ENCODE data around the gene ADGRD2.

The ADGRD2 gene

GRCh38 chr9:124501771-124502320 is 51.6 kb downstream of the ADGRD2 start:
- H3K27ac ChIP-seq (ENCODE audit: low read depth, low read length) = no peak overlapping the region
- H3K9ac ChIP-seq (ENCODE audit: low read length) = no peak overlapping the region
- no peak overlapping the region for H3K4me3 ChIP-seq (ENCODE audit: low read depth in 1 of 2, low read length in 2 of 2)
- peaks cover 9% of the 10 kb centered on the region for H3K4me1 ChIP-seq (ENCODE audit: insufficient read depth, low read length)
- H3K36me3 ChIP-seq (ENCODE audit: insufficient read depth, low read length) = no peaks in the 10 kb centered on the region
- H3K27me3 ChIP-seq (ENCODE audit: control insufficient read depth in 1 of 2, insufficient read depth in 2 of 2, low read length in 2 of 2) = peaks cover 26 to 62% of the 10 kb centered on the region in 2 donors
- H3K9me3 ChIP-seq (ENCODE audit: low read length) = no peaks in the 10 kb centered on the region

DNA sequence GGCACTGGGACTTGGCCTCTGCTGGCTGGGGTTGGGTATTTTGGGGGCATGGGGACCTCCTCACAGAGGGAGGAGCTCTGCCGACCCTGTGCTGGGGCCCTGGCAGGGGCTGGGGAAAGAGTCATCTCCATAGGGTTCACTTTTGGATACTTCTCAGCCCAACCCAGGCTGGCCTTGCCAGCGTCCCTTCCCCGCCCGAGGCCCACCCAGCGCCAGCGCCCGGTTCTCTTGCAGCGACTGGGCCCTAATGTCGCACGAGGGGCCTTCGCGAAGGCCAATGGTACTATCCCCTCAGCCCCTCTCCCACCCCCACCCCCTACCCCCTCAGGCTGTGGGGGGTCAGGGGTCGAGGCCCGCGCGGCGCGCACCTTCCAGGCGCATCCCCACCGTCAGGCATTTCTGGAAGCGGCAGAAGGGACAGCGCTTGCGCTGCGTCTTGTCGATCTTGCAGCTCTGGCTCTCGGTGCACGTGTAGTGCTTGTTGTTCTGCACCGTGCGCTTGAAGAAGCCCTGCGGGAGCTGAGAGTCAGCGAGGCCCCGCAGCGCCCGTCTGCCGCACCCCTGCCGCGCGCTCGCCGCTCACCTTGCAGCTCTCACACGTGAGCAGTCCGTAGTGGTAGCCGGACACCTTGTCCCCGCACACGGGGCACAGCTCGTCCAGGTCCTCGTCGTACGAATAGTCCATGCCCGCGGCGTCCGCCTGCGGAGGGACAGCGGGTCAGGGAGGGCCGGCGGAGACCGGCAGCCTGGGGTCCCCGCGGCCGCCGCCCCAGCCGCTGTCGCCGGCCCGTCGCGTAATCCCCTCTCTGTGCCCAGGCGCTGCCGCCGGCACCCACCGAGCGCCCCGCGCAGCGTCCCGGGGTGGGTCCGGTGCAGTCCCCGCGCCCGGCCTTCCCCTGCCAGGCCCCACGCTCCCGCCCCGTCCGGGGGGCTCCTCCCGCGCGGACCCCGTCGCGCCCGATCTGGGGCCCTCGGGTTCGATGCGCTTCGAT is 52.8 kb downstream of the ADGRD2 start:
- Histone ChIP-seq H3K4me3 (ENCODE audit: low read depth in 1 of 2, low read length in 2 of 2) (no peak overlapping the region), H3K36me3 (ENCODE audit: insufficient read depth, low read length) (no peaks in the 10 kb centered on the region), H3K27ac (ENCODE audit: low read depth, low read length) (no peak overlapping the region), H3K27me3 (ENCODE audit: control insufficient read depth in 1 of 2, insufficient read depth in 2 of 2, low read length in 2 of 2) (peaks cover 26 to 68% of the 10 kb centered on the region in 2 donors), H3K9ac (ENCODE audit: low read length) (no peak overlapping the region), H3K4me1 (ENCODE audit: insufficient read depth, low read length) (peaks cover 9% of the 10 kb centered on the region), H3K9me3 (ENCODE audit: low read length) (no peaks in the 10 kb centered on the region)

DNA sequence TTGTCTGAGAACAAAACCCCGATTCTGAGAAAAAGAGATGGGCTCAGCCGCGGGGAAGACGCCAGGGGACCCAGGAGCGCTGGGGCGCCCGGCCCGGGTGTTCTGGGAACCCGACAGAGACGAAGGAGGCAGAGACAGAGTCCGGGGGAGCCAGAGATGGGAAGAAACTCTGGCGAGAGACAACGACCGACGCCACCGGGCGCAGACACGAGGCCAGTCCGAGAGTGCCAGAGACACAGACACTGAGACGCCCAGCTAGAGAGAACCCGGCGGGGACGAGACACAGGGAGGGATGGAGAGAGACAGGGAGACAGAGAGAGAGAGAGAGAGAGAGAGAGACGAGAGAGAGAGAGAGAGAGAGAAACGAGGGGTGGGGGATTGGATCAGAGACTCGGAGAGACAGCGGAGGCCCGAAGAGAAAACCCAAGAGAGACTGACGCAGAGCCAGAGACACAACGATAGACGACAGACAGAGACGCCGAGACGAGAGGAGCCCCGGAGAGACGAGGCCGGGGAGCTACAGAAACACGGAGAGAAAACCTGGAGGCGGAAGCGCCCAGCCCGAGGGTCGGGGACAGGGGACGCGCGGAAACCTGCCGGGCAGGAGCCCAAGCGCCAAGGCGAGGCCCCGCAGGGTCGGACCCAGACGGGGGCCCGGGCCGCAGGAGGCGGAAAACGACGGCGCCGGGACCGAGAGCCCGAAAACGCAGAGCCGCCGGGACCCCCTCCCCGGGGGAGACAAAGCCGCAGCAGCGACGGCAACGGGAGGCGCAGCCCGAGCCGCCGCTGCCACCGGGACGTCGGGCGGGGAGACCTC is 53.7 kb downstream of the ADGRD2 start:
- no peak overlapping the region for H3K9ac ChIP-seq (ENCODE audit: low read length)
- H3K36me3 ChIP-seq (ENCODE audit: insufficient read depth, low read length) = no peaks in the 10 kb centered on the region
- no peak overlapping the region for H3K4me3 ChIP-seq (ENCODE audit: low read depth in 1 of 2, low read length in 2 of 2)
- no peaks in the 10 kb centered on the region for H3K9me3 ChIP-seq (ENCODE audit: low read length)
- H3K4me1 ChIP-seq (ENCODE audit: insufficient read depth, low read length) = peaks cover 9% of the 10 kb centered on the region
- H3K27me3 ChIP-seq (ENCODE audit: control insufficient read depth in 1 of 2, insufficient read depth in 2 of 2, low read length in 2 of 2) = peaks cover 26 to 68% of the 10 kb centered on the region in 2 donors
- H3K27ac ChIP-seq (ENCODE audit: low read depth, low read length) = no peak overlapping the region

GRCh38 chr9:124504530-124505005 is 54.3 kb downstream of the ADGRD2 start:
- Histone ChIP-seq H3K27ac (ENCODE audit: low read depth, low read length) (no peak overlapping the region), H3K4me1 (ENCODE audit: insufficient read depth, low read length) (peaks cover 9% of the 10 kb centered on the region), H3K4me3 (ENCODE audit: low read depth in 1 of 2, low read length in 2 of 2) (no peak overlapping the region), H3K36me3 (ENCODE audit: insufficient read depth, low read length) (no peaks in the 10 kb centered on the region), H3K27me3 (ENCODE audit: control insufficient read depth in 1 of 2, insufficient read depth in 2 of 2, low read length in 2 of 2) (peaks cover 26 to 68% of the 10 kb centered on the region in 2 donors), H3K9me3 (ENCODE audit: low read length) (no peaks in the 10 kb centered on the region), H3K9ac (ENCODE audit: low read length) (no peak overlapping the region)

DNA sequence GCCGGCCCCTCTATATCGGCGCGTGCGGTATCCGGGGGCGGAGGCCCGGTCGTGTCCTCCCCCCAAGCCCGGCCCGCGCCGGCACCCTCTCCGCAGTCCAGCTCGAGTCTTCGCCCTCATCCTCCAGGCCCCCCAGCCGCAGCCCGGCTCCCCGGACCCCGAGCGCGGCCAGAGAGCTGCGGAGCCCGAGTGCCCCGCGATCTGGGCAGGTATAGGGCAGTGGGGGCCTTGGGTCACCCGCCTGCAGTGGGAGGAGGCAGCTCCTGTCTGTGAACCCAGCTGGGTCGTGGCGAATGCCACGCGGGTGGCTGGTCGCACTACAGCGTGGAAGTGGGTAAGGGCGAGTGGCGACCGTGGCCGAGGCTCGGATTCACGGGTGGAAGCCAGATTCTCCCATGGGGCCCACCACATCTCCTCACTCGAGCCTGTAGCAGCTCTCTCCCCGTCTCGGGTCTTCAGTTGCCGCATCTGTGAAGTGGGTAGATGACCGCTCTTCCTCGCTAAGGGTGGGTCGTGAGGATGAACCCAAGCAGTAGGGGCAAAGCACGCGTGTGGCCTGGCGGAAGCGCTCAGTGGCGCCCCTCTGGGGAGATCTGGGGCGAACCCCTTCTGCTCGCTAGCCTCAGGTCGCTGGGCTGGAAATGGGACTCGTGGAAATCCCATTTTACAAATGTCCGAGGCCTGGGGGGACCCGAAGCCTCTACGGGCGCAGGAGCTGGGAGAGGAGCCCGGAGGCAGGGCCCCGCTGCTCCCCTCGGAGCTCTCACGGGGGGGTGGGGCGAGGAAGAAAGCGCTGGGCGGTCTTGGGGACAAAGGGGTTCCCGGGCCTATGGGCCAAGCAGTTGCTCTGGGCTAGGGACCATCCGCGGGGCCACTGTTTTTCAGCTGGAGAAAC is 55.0 kb downstream of the ADGRD2 start:
- peaks cover 26 to 67% of the 10 kb centered on the region in 2 donors for H3K27me3 ChIP-seq (ENCODE audit: control insufficient read depth in 1 of 2, insufficient read depth in 2 of 2, low read length in 2 of 2)
- H3K4me1 ChIP-seq (ENCODE audit: insufficient read depth, low read length) = peaks cover 9% of the 10 kb centered on the region
- no peak overlapping the region for H3K4me3 ChIP-seq (ENCODE audit: low read depth in 1 of 2, low read length in 2 of 2)
- no peaks in the 10 kb centered on the region for H3K36me3 ChIP-seq (ENCODE audit: insufficient read depth, low read length)
- no peak overlapping the region for H3K9ac ChIP-seq (ENCODE audit: low read length)
- H3K27ac ChIP-seq (ENCODE audit: low read depth, low read length) = no peak overlapping the region
- H3K9me3 ChIP-seq (ENCODE audit: low read length) = no peaks in the 10 kb centered on the region

DNA sequence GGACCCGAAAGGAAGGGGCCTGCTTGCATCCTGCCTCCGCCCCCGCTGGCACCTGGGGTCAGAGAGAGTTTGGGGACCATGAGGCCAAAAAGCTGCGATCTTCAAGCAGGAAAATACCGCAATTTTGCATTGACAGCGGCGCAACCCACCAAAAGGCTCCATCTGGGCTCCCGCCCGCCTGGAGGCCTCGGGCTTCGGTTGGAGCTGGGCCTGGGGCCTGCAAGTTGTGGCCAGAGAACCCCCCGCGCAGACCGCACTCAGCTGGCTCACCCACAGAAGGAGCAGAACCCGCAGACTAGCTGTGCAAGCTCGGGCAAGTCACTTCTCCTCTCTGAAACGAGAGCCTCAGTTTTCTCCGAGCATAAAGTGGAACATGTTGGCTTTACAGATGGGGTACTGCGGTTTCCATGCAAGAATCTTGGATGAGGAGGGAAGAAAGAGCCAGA is 55.7 kb downstream of the ADGRD2 start:
- no peak overlapping the region for H3K4me3 ChIP-seq (ENCODE audit: low read depth in 1 of 2, low read length in 2 of 2)
- peaks cover 9% of the 10 kb centered on the region for H3K4me1 ChIP-seq (ENCODE audit: insufficient read depth, low read length)
- no peaks in the 10 kb centered on the region for H3K36me3 ChIP-seq (ENCODE audit: insufficient read depth, low read length)
- H3K27ac ChIP-seq (ENCODE audit: low read depth, low read length) = no peak overlapping the region
- no peak overlapping the region for H3K9ac ChIP-seq (ENCODE audit: low read length)
- no peaks in the 10 kb centered on the region for H3K9me3 ChIP-seq (ENCODE audit: low read length)
- H3K27me3 ChIP-seq (ENCODE audit: control insufficient read depth in 1 of 2, insufficient read depth in 2 of 2, low read length in 2 of 2) = peaks cover 26 to 60% of the 10 kb centered on the region in 2 donors

DNA sequence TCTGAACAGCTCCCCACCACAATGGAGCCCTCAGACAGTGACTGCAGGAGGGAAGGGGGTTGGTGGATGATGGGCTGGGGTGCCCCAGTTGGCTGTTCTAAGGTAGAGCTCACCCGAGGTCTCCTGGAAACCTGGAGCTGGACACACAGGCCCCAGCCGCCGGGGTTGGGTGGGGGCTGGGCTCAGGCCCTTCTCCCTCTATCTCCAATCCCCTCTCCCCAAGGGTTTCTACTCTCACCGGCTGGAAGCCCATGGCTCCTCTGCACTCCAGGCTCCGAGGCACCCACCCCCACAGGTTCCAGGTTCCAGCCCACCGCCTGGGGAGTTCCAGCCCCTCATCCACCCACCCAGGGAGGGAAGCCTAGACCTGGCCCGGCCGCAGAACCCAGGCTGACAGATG is 56.2 kb downstream of the ADGRD2 start:
- H3K27me3 ChIP-seq (ENCODE audit: control insufficient read depth in 1 of 2, insufficient read depth in 2 of 2, low read length in 2 of 2) = peaks cover 22 to 55% of the 10 kb centered on the region in 2 donors

DNA sequence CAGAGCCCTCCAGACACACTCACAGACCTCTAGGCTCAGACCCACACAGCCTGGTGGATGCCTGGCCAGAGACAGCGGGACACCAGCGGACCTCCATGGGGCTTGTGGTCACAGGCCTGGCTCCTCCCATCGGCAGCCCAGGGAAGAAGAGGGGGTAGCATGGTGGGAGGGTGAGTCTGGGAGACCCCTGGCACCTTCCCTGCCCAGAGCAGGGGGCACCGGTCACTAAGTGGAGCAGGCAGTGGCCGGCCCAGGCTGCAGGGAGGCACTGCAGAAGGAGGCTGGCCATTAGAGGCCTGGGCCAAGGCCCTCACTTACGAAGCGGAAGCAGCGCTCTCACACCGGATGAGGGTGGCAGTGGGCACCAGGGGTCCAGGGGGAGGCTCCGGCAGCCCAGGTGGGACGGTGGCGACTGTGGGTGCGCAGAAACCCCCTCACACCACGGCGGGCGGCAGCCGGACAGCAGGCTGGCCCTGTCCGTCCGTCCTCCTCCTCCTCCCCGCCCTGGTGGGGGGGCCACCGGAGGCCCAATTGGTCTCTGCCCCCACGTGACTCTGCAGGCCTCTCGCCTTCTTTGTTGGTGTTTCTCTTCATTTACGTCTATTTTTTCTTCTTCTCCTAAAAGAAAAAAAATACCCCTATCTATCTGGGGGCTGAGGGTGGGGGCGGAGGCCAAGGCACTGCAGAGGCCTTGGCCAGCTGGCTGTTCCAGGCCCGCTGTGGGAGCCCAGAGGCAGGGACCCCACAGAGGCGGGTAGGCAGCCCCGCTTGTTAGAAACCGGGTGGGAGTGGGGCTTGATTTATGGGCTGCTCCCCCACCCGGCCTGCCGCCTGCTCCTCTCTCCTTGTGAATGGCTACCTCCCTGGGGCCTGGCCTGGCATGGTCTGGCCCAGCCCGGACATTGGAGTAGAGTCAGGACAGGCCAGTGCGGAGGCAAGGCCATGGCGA is 57.0 kb downstream of the ADGRD2 start, which contains the start of gene NR5A1:
Gene NR5A1, minus strand, starts transcription at position 469 of the 949 bp plus-strand sequence. CDS start 4,004 bp downstream, outside the sequence.
- H3K4me3 ChIP-seq (ENCODE audit: low read depth in 1 of 2, low read length in 2 of 2) = no peak within 1 kb of the TSS

More for the DNA sequence above, 56.2 kb downstream of the ADGRD2 start:
- no peak overlapping the region for H3K4me3 ChIP-seq (ENCODE audit: low read depth in 1 of 2, low read length in 2 of 2)
- H3K27ac ChIP-seq (ENCODE audit: low read depth, low read length) = no peak overlapping the region
- no peak overlapping the region for H3K9ac ChIP-seq (ENCODE audit: low read length)
- no peaks in the 10 kb centered on the region for H3K36me3 ChIP-seq (ENCODE audit: insufficient read depth, low read length)
- peaks cover 9% of the 10 kb centered on the region for H3K4me1 ChIP-seq (ENCODE audit: insufficient read depth, low read length)
- no peaks in the 10 kb centered on the region for H3K9me3 ChIP-seq (ENCODE audit: low read length)

DNA sequence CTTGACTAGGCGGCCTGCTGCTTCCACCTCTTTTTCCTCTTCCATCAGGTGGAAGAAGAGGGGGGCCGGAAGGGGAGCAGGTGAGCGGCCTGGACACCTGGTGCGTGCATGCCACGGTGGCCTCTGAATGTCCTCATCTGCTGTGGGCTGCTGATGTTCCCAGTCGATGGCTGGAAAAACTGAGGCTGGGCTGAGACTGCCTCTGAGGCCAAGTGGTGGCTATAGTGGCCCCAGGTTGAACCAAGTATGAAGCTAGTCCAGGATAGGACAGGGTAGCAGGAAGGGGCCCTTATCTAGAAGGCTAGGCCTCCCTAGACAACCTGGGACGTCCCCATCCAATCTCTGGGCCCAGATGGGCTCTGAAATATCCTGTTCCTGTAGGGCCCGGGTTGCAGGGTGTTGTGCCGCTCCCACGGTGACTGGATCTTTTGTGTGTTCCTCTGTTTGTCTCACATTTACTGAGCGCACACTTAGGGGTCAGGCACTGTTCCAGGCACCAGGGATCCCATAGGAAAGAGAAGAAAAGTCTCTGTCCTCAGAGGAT is 57.7 kb downstream of the ADGRD2 start:
- H3K4me3 ChIP-seq (ENCODE audit: low read depth in 1 of 2, low read length in 2 of 2) = no peak overlapping the region
- H3K9me3 ChIP-seq (ENCODE audit: low read length) = no peaks in the 10 kb centered on the region
- H3K27me3 ChIP-seq (ENCODE audit: control insufficient read depth in 1 of 2, insufficient read depth in 2 of 2, low read length in 2 of 2) = peaks cover 22 to 44% of the 10 kb centered on the region in 2 donors
- no peaks in the 10 kb centered on the region for H3K36me3 ChIP-seq (ENCODE audit: insufficient read depth, low read length)
- peaks cover 9% of the 10 kb centered on the region for H3K4me1 ChIP-seq (ENCODE audit: insufficient read depth, low read length)
- H3K9ac ChIP-seq (ENCODE audit: low read length) = no peak overlapping the region
- H3K27ac ChIP-seq (ENCODE audit: low read depth, low read length) = no peak overlapping the region

More for the DNA sequence above, 57.0 kb downstream of the ADGRD2 start, which contains the start of gene NR5A1:
- Histone ChIP-seq H3K27ac (ENCODE audit: low read depth, low read length) (no peak within 1 kb of the TSS), H3K36me3 (ENCODE audit: insufficient read depth, low read length) (no peaks in the 10 kb centered on the region), H3K27me3 (ENCODE audit: control insufficient read depth in 1 of 2, insufficient read depth in 2 of 2, low read length in 2 of 2) (peaks cover 22 to 47% of the 10 kb centered on the region in 2 donors), H3K9me3 (ENCODE audit: low read length) (no peaks in the 10 kb centered on the region), H3K4me1 (ENCODE audit: insufficient read depth, low read length) (peaks cover 9% of the 10 kb centered on the region), H3K9ac (ENCODE audit: low read length) (no peak within 1 kb of the TSS)

All from muscle layer of colon (tissue), 2 donors.